Stimulated activated CD8-positive, alpha-beta memory T cell treated with anti-CD3 and anti-CD28 coated beads, Interleukin-15, amount 100 ng/mL, for 4 hours (primary cell): ENCODE results near the gene LPP.

Experiments
- DNase-seq, 2 donors: peaks; one replicate each; pipeline ENCODE4 v3.0.0-alpha.2; 2020; ENCODE audit warnings: low read depth in 2 of 2

The LPP gene

DNA sequence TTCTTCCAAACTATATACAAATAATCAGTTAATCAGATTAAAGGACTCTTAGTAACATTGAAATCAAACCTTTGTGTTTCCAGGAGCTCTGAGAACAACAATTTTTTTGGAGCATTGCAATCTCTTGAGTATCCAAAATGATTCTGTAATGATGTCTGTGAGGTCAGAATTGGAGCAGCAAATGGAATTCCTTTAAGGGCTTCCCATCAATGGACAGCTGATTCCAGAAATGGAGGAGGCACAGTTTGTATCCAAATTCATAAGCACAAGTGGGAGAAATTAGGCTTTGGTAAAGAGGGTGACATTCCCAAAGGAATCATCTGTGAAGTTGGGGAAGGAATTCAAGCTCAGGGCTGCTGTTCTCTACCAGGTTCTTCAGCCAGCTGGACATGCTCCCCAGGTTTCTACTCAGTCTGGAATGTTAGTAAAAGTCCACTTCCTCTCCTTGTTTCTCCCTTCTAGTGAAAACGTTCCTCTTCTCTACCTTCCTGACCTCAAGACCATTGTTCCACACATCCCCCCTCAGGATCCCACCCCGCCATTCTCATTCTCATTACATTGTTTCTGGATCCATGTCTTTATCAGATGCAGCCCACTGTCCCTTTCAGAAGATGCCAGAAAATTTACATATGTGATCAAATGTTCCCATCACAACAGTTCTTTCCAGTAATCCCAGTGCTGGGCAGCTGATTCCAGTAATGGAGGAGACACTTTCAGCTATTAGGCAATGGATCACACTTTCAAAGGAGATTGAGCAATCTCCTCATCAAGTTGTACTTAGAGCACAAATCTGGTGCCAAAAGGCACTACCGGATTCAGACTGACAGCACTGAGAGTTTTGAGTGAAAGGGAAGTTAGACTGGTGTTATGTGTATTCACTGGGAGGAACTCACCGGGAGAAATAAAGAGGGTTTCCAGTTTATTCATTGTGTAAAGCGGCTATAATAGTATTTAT is 626.5 kb downstream of the LPP start:
- no peak for DNase-seq

GRCh38 chr3:188782613-188783124 is 628.7 kb downstream of the LPP start:
- DNase-seq = no peak

- no peak for DNase-seq
Measured at GRCh38 chr3:188786424-188786823, 632.5 kb downstream of the LPP start.

GRCh38 chr3:188788621-188789081 is 634.7 kb downstream of the LPP start:
- peak; percentile 39 to 55 for DNase-seq

GRCh38 chr3:188789251-188789650 is 635.3 kb downstream of the LPP start:
- DNase-seq = no peak

DNA sequence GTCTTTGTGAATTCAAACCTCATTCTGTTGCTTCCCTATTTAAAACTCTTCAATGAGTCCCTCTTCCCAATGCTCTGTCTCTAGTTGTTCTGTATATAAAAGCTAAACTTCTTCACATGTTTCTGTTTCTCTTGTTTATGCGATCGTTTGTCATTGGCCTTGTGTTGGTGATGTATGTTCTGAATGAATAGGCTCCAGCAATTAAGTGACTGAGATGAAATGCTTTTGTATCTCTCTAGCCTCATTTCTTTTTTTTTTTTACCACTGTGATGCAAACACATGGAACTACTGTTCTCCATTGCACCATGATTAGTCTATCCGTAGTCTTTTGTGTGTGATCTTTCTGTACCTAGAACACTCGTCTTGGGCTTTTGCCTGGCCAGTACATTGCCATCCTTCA is 637.4 kb downstream of the LPP start:
- DNase-seq = no peak

DNA sequence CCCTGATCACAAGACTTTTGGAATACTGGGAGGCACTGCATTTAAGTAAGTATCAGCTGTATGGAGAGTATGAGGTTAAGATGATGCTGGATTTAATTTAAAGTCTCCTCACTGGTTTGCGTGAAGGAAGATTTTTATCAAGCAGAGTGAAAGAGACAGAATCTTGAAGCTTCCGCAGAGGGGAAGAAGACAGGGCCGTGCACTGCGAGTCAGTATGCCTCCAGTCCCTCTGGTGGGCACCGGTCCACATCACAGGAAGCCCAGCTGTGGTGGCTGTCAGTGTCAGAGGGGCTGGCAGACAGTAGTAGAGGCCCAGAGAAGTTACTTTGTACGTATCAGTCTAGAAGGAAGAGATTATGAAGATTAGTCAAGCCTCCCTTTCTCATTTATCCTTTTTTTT is 638.8 kb downstream of the LPP start:
- DNase-seq = no peak

DNA sequence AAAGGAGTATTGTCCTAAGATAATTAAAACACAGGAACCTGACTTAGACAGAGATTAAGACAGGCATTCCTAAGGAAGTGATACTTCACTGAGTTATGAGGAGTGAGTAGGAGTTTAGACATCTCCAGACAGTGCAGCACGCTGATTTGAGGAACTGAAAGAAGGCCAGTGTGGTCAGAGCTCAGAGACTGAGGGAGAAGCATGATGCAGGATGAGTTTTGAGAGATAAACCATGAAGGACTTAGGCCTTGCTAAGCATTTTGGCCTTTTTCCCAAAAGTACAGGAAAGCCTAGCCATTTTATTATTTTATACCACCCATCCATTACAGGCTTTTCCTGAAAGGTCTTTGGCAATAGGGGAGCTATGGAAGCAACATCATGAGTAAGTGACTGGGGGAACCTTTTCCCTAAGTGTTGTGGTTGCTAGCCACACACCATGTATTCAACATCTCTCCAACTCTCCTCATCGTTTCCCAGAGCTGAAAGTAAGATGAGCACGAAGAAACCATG is 642.2 kb downstream of the LPP start:
- no peak for DNase-seq

- DNase-seq = no peak
Measured at GRCh38 chr3:188797045-188797444, 643.1 kb downstream of the LPP start.

- no peak for DNase-seq
Measured at GRCh38 chr3:188798556-188799145, 644.7 kb downstream of the LPP start.

DNA sequence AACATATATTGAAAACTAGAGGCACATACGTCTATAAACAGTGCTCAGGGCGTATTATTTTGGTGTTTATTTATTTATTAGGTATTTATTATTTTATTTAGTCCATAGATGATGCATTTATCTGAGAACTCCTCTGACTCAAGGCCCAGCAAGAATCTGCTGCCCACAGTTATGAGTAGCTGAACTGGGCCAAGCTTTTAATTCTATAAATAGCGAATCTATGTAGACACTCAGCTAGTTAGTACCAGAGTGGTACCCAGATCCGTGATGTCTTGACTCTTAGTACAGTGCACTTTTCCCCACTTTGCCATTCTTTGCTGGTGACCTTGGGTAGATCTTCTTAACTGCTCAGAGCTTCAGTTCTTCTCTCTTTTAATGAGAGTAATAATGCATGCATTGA is 647.4 kb downstream of the LPP start:
- no peak for DNase-seq

- DNase-seq = no peak
Measured at GRCh38 chr3:188802645-188803044, 648.7 kb downstream of the LPP start.

- DNase-seq = no peak
Measured at GRCh38 chr3:188807006-188807405, 653.0 kb downstream of the LPP start.

GRCh38 chr3:188812198-188812597 is 658.2 kb downstream of the LPP start:
- DNase-seq = no peak

DNA sequence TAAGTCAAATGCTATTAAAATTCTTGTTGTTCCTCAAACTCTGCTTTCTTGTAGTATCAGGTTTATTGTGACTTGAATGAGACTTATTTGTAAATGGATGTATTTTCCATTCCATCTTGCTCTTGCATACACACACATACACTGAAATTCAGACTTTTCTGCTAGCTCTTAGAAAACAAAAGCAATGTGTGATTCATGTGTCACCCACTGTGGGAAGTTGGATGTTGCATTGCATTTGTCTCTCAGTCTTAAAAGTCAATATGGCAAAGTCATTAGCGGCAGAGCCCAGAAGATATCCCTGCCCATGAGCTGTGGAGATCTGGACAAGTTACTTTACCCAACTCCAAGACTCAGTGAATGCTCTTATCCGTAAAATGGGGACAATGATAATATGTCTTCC is 660.6 kb downstream of the LPP start:
- DNase-seq = no peak

- no peak for DNase-seq
Measured at GRCh38 chr3:188817103-188817934, 663.4 kb downstream of the LPP start.

- no peak for DNase-seq
Measured at GRCh38 chr3:188817935-188818269, 663.9 kb downstream of the LPP start.

DNA sequence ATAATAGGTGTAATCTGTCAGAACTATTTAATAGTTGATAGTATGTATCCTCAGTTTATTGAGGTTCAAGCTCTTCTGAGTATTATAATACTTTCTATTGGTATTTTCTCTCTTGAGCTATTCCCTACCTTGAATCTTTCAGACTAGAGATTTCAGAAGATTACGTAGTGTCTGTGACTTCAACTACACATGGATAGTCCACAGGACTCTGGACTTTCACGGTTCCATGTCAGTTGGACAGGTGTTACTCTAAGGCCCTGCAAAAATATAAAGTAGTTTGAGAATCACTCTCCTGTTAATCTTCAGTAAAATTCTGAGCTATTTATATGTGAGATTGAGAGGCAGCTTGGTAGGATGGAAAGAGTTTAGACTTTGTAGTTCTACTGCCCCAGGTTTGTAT is 664.3 kb downstream of the LPP start:
- no peak for DNase-seq

- DNase-seq = no peak
Measured at GRCh38 chr3:188819939-188820338, 666.0 kb downstream of the LPP start.

DNA sequence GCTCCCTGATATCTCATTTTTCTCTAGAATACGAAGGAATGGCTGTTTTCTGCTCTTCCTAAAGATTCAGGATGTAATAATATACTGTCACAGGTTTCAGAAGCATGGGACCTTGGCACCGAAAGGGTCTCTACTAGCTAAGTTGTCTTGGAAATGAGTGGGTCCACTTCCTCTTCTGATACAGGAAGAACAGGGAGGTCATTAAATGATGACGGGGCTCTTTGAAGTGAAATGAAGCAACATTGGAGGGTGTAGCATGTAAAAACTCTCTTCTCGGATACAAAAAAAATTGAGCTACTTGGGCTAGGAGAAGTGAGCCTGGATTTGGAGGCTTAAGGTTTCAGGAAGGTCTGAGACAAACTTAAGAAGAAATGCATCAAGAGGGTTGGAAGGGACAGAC is 668.0 kb downstream of the LPP start:
- no peak for DNase-seq

DNA sequence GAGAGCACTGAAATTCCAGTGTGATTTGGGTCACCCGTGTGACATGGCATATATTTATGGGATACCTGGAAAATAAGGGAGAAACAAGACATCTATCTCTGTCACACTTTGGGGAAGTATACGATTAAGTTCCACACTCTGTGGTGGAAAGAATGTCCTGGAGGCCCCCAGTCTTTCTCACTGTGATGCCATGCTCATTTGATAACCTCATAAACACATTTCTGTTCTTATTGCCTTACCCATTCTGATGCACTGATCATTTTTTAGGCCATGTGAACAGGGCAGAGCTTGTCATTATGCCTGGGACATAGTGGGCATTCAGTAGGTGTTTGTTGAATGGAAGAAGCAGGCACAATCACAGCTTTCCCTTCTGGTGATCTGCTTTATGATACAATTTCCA is 668.5 kb downstream of the LPP start:
- no peak for DNase-seq

DNA sequence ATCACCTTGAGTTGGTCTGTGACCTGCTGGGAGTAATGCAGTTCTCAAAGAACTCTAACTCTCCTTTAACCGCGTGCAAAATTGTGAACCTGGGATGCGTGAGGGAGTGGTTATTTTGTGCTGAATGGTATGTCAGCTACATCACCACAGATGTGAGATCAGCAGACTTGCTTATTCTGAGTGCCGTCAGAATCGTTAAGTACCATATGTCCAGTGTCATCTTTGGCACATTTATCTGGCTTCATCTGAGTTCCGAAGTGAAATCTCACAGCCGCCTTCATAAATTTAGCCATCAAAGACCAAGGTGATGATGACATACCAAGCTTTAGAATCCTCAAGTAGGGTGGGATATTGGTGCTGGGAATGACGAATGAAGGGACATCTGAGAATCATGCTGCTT is 670.6 kb downstream of the LPP start:
- DNase-seq = no peak
